NCI-H1930 (cell line): ENCODE data around the gene CLSTN2.

Experiments used
- DNase-seq, 2 experiments: peaks; one replicate each; lab custom pipeline; 2025; lab: John Stamatoyannopoulos, UW

CLSTN2 gene

GRCh38 chr3:140341817-140342403 is 406.9 kb downstream of the CLSTN2 start:
- DNase-seq = no peak

- no peak for DNase-seq
Measured at GRCh38 chr3:140342668-140343067, 407.7 kb downstream of the CLSTN2 start.

GRCh38 chr3:140343211-140344081 is 408.5 kb downstream of the CLSTN2 start:
- DNase-seq = no peak

GRCh38 chr3:140344082-140344454 is 409.1 kb downstream of the CLSTN2 start:
- DNase-seq = no peak

- no peak for DNase-seq
Measured at GRCh38 chr3:140344601-140345205, 409.7 kb downstream of the CLSTN2 start.

- no peak for DNase-seq
Measured at GRCh38 chr3:140347151-140347550, 412.2 kb downstream of the CLSTN2 start.

- no peak for DNase-seq
Measured at GRCh38 chr3:140349938-140350337, 415.0 kb downstream of the CLSTN2 start.

- no peak for DNase-seq
Measured at GRCh38 chr3:140351466-140351865, 416.5 kb downstream of the CLSTN2 start.

GRCh38 chr3:140355481-140355880 is 420.5 kb downstream of the CLSTN2 start:
- DNase-seq = no peak

- DNase-seq = no peak
Measured at GRCh38 chr3:140358686-140359085, 423.7 kb downstream of the CLSTN2 start.

GRCh38 chr3:140359233-140359995 is 424.4 kb downstream of the CLSTN2 start:
- peak; percentile 25 to 32 for DNase-seq

- no peak for DNase-seq
Measured at GRCh38 chr3:140360332-140360731, 425.3 kb downstream of the CLSTN2 start.

GRCh38 chr3:140363801-140364200 is 428.8 kb downstream of the CLSTN2 start:
- DNase-seq = no peak

GRCh38 chr3:140365872-140366697 is 431.1 kb downstream of the CLSTN2 start:
- DNase-seq = no peak

- no peak for DNase-seq
Measured at GRCh38 chr3:140368223-140368811, 433.3 kb downstream of the CLSTN2 start.

GRCh38 chr3:140370686-140371085 is 435.7 kb downstream of the CLSTN2 start:
- DNase-seq = no peak

GRCh38 chr3:140373234-140373633 is 438.2 kb downstream of the CLSTN2 start:
- no peak for DNase-seq

GRCh38 chr3:140375002-140375401 is 440.0 kb downstream of the CLSTN2 start:
- DNase-seq = no peak

GRCh38 chr3:140376136-140376889 is 441.3 kb downstream of the CLSTN2 start:
- DNase-seq = no peak

- DNase-seq = no peak
Measured at GRCh38 chr3:140377644-140378043, 442.7 kb downstream of the CLSTN2 start.
